IMR-90 (cell line): ENCODE results near the gene CALM1. TPM values are rescaled to one million over a fixed set of nuclear protein-coding genes. Genes with fewer than 3 reads are reported as not detected.

ENCODE experiments used
- ATAC-seq: fragments of 200-7000 bp; cut with Tn5 transposase; 2 replicates; pipeline ENCODE4 v1.9.1; 2020; ENCODE audit warnings: low read depth, mild to moderate bottlenecking, moderate library complexity
- BruUV-seq: library from RNA; stranded (reverse); fragments of 400-500 nt; replicated peaks from 2 replicates; lab custom pipeline; 2021; lab: Mats Ljungman, UMichigan
- CTCF ChIA-PET: fragments of 300-600 bp; formaldehyde crosslinking; extraction: SDS; loops from one replicate; lab custom pipeline; 2021; ENCODE audit warnings: antibody characterized with exemption; lab: Yijun Ruan, JAX
- POLR2A ChIA-PET: fragments of 300-600 bp; sonication (Branson Sonifier 250); formaldehyde crosslinking; loops from one replicate; lab custom pipeline; 2022; ENCODE audit warnings: antibody characterized with exemption; ENCODE audit not compliant: unreplicated experiment; lab: Charles Lee
- DNase-seq: peaks from one replicate; pipeline ENCODE4 v3.0.0; 2013
- H2AFZ ChIP-seq: replicated peaks from 2 replicates; pipeline ENCODE3; 2013; ENCODE audit warnings: low read length, mild to moderate bottlenecking; ENCODE audit not compliant: poor library complexity
- H2AK5ac ChIP-seq: 2 replicates; pipeline ENCODE4 v1.6.1; 2013; ENCODE audit warnings: low read depth, low read length, inconsistent platforms
- H2AK9ac ChIP-seq: replicated peaks from 2 replicates; pipeline ENCODE3; 2013; ENCODE audit warnings: mild to moderate bottlenecking, low read depth, low read length, moderate library complexity; ENCODE audit not compliant: poor library complexity
- H2BK120ac ChIP-seq: 2 replicates; pipeline ENCODE4 v1.6.1; 2013; ENCODE audit warnings: low read depth, low read length, inconsistent platforms
- H2BK15ac ChIP-seq: 3 replicates; pipeline ENCODE4 v1.6.1; 2013; ENCODE audit warnings: low read depth, low read length, inconsistent platforms
- H2BK20ac ChIP-seq: 2 replicates; pipeline ENCODE4 v1.6.1; 2013; ENCODE audit warnings: low read depth, mild to moderate bottlenecking, inconsistent platforms, low read length, moderate library complexity
- H2BK5ac ChIP-seq: 2 replicates; pipeline ENCODE4 v1.6.1; 2013; ENCODE audit warnings: mild to moderate bottlenecking, low read depth, low read length, inconsistent platforms; ENCODE audit not compliant: poor library complexity, severe bottlenecking
- H3K14ac ChIP-seq: replicated peaks from 2 replicates; pipeline ENCODE4 v1.6.1; 2013; ENCODE audit warnings: low read depth, low read length, inconsistent platforms
- H3K18ac ChIP-seq: 2 replicates; pipeline ENCODE4 v1.6.1; 2013; ENCODE audit warnings: low read depth, low read length, control low read depth
- H3K23ac ChIP-seq: 2 replicates; pipeline ENCODE4 v1.6.1; 2013; ENCODE audit warnings: low read depth, low read length, inconsistent platforms
- H3K27ac ChIP-seq: 2 replicates; pipeline ENCODE4 v1.5.1; 2013; ENCODE audit warnings: mild to moderate bottlenecking, control low read depth, low read length; ENCODE audit not compliant: insufficient read depth
- H3K27me3 ChIP-seq: 2 replicates; pipeline ENCODE4 v1.6.1; 2013; ENCODE audit warnings: low read length; ENCODE audit not compliant: control insufficient read depth, insufficient read depth
- H3K36me3 ChIP-seq: 2 replicates; pipeline ENCODE4 v1.6.1; 2013; ENCODE audit warnings: low read length, mixed read lengths; ENCODE audit not compliant: control insufficient read depth, insufficient read depth
- H3K4ac ChIP-seq: 2 replicates; pipeline ENCODE4 v1.6.1; 2013; ENCODE audit warnings: low read depth, low read length, inconsistent platforms
- H3K4me1 ChIP-seq: 2 replicates; pipeline ENCODE4 v1.6.1; 2013; ENCODE audit warnings: low read length, mixed read lengths; ENCODE audit not compliant: control insufficient read depth, insufficient read depth
- H3K4me2 ChIP-seq: 2 replicates; pipeline ENCODE4 v1.6.1; 2013; ENCODE audit warnings: low read depth, mild to moderate bottlenecking, control low read depth, low read length, moderate library complexity
- H3K4me3 ChIP-seq: 2 replicates; pipeline ENCODE4 v1.5.1; 2013; ENCODE audit warnings: low read depth, mild to moderate bottlenecking, control low read depth, low read length, moderate library complexity; ENCODE audit not compliant: insufficient read depth
- H3K56ac ChIP-seq: 2 replicates; pipeline ENCODE4 v1.6.1; 2013; ENCODE audit warnings: low read length, inconsistent platforms; ENCODE audit not compliant: insufficient read depth; ENCODE audit errors: extremely low read depth
- H3K79me1 ChIP-seq, 2 experiments: 2 replicates each; pipeline ENCODE4 v1.6.1; 2013; ENCODE audit warnings: low read length in 2 of 2, inconsistent platforms in 1 of 2, low read depth in 1 of 2
- H3K9ac ChIP-seq: 2 replicates; pipeline ENCODE4 v1.6.1; 2013; ENCODE audit warnings: low read depth, low read length, control low read depth
- H3K9me1 ChIP-seq: 2 replicates; pipeline ENCODE4 v1.6.1; 2013; ENCODE audit warnings: low read length, inconsistent platforms; ENCODE audit not compliant: insufficient read depth
- H3K9me3 ChIP-seq: 2 replicates; pipeline ENCODE4 v1.6.1; 2013; ENCODE audit warnings: low read length; ENCODE audit not compliant: control insufficient read depth, insufficient read depth
- H4K20me1 ChIP-seq: 2 replicates; pipeline ENCODE4 v1.6.1; 2013; ENCODE audit warnings: low read length, inconsistent platforms; ENCODE audit not compliant: insufficient read depth
- H4K5ac ChIP-seq: 2 replicates; pipeline ENCODE4 v1.6.1; 2013; ENCODE audit warnings: mild to moderate bottlenecking, low read depth, low read length, control low read depth
- H4K8ac ChIP-seq, 2 experiments: 2 replicates each; pipeline ENCODE4 v1.6.1; 2013; ENCODE audit warnings: low read depth in 2 of 2, low read length in 2 of 2, control low read depth in 1 of 2, inconsistent platforms in 1 of 2
- H4K91ac ChIP-seq: 2 replicates; pipeline ENCODE4 v1.6.1; 2013; ENCODE audit warnings: low read depth, low read length, inconsistent platforms; ENCODE audit not compliant: insufficient read depth
- BHLHE40 ChIP-seq: fragments of 150-350 bp; IDR thresholded peaks from 2 replicates; pipeline ENCODE4 v1.6.1; 2016; ENCODE audit warnings: mild to moderate bottlenecking, low read depth, low read length
- RFX5 ChIP-seq: IDR thresholded peaks from 2 replicates; pipeline ENCODE4 v1.8.0; 2012; ENCODE audit warnings: low read depth, mild to moderate bottlenecking, low read length, moderate library complexity
- WGBS, 2 experiments: methylation state at CpG; one replicate each; pipeline versions ENCODE4 v1.1.5 to v1.1.7; 2013; ENCODE audit warnings: missing lambda C conversion rate in 2 of 2; ENCODE audit not compliant: insufficient read length in 1 of 2; ENCODE audit errors: extremely low coverage in 2 of 2; 5-methylcytosine and 5-hydroxymethylcytosine counted together
- dilution Hi-C: fragments of 300-500 bp; cut with HindIII; formaldehyde crosslinking; loops from one replicate; pipeline ENCODE4 v1.14.3; 2018; ENCODE audit warnings: low sequenced_read_pairs; ENCODE audit not compliant: unreplicated experiment
- in situ Hi-C: fragments of 300-500 bp; cut with MboI; formaldehyde crosslinking; loops from 3 replicates; pipeline ENCODE4 v1.14.3; 2019; ENCODE audit warnings: low sequenced_read_pairs, inconsistent platforms, mixed read lengths
- intact Hi-C: fragments of 100-400 bp; cut with micrococcal nuclease; formaldehyde crosslinking; loops from 2 replicates; pipeline ENCODE4 v1.10.0; 2022
- polyA plus RNA-seq, 3 experiments: library from polyadenylated mRNA; depleted of rRNA; stranded (reverse); fragments of >200 nt; gene quantifications; 2 replicates each; pipeline ENCODE4 v1.2.3, GENCODE V29; 2012; ENCODE audit warnings: low replicate concordance in 1 of 3
- total RNA-seq: library from RNA; depleted of rRNA; stranded (reverse); fragments of >200 nt; gene quantifications from 2 replicates; pipeline ENCODE4 v1.2.3, GENCODE V29; 2012

CALM1 gene
- total and polyA plus RNA-seq, 2 of the 4 experiments (the other 2 are of a cell fraction), result 72.9 to 188 TPM

- 79% methylated on average over 4 of the region's 6 CpGs; no CpG with 5 or more reads in 1 of the 2 experiments for WGBS, 2 experiments
- Histone ChIP-seq H3K9ac (no peak overlapping the region), H4K8ac (no peak overlapping the region), H2BK5ac (no peak overlapping the region), H4K91ac (no peak overlapping the region), H3K36me3 (no peaks in the 10 kb centered on the region), H3K18ac (no peak overlapping the region), H3K79me1 (no peaks in the 10 kb centered on the region), H3K4ac (no peak overlapping the region), H4K5ac (no peak overlapping the region), H3K14ac (no peak overlapping the region), H3K9me1 (no peaks in the 10 kb centered on the region), H3K27me3 (peaks cover 24% of the 10 kb centered on the region), H3K27ac (no peak overlapping the region), H2BK120ac (no peak overlapping the region), H3K4me2 (no peak overlapping the region), H2BK20ac (no peak overlapping the region), H3K4me1 (no peaks in the 10 kb centered on the region), H3K9me3 (peaks cover 8% of the 10 kb centered on the region), H4K20me1 (no peaks in the 10 kb centered on the region), H2AK5ac (no peak overlapping the region), H3K23ac (no peak overlapping the region), H3K4me3 (no peak overlapping the region), H3K56ac (no peak overlapping the region), H2AK9ac (no peak overlapping the region), H2AFZ (no peak overlapping the region), H2BK15ac (no peak overlapping the region)
- TF ChIP-seq RFX5, result no peak
- no peak for TF ChIP-seq BHLHE40
- dilution Hi-C loops (no loop called here), in situ Hi-C loops (no loop called here), intact Hi-C loops (no loop called here)
- ATAC-seq (no peak), DNase-seq (no peak)
- ChIA-PET CTCF (no interaction called here), POLR2A (no interaction called here)
- BruUV-seq, result no TSS peak
These were observed 55.5 kb downstream of the CALM1 start for GRCh38 chr14:90452366-90452765.
